ENCODE measurements around the gene AFF3.

Gene AFF3

GRCh38 chr2:99822474-99823207 is 319.7 kb downstream of the AFF3 start:
- H3K4me3 ChIP-seq (ENCODE audit: low read length) = no peak overlapping the region
- no peak for DNase-seq (ENCODE audit: low read depth)
- no peak for TF ChIP-seq CTCF (IDR thresholded peaks at IDR 0.05; ENCODE audit: insufficient read depth, low read depth, low read length, missing control alignments)

- DNase-seq (ENCODE audit: low read depth) = no peak
- H3K4me3 ChIP-seq (ENCODE audit: low read length) = no peak overlapping the region
- TF ChIP-seq CTCF (IDR thresholded peaks at IDR 0.05; ENCODE audit: insufficient read depth, low read depth, low read length, missing control alignments) = no peak
These were observed 320.4 kb downstream of the AFF3 start for GRCh38 chr2:99821984-99822383.

GRCh38 chr2:99821572-99821971 is 320.8 kb downstream of the AFF3 start:
- H3K4me3 ChIP-seq (ENCODE audit: low read length) = no peak overlapping the region
- TF ChIP-seq CTCF (IDR thresholded peaks at IDR 0.05; ENCODE audit: insufficient read depth, low read depth, low read length, missing control alignments) = no peak
- DNase-seq (ENCODE audit: low read depth) = no peak

GRCh38 chr2:99821039-99821438 is 321.4 kb downstream of the AFF3 start:
- no peak overlapping the region for H3K4me3 ChIP-seq (ENCODE audit: low read length)
- DNase-seq (ENCODE audit: low read depth) = no peak
- TF ChIP-seq CTCF (IDR thresholded peaks at IDR 0.05; ENCODE audit: insufficient read depth, low read depth, low read length, missing control alignments) = no peak

GRCh38 chr2:99819766-99820165 is 322.6 kb downstream of the AFF3 start:
- TF ChIP-seq CTCF (IDR thresholded peaks at IDR 0.05; ENCODE audit: insufficient read depth, low read depth, low read length, missing control alignments) = no peak
- H3K4me3 ChIP-seq (ENCODE audit: low read length) = no peak overlapping the region
- DNase-seq (ENCODE audit: low read depth) = no peak

- no peak overlapping the region for H3K4me3 ChIP-seq (ENCODE audit: low read length)
- DNase-seq (ENCODE audit: low read depth) = peak; percentile 32
- TF ChIP-seq CTCF (IDR thresholded peaks at IDR 0.05; ENCODE audit: insufficient read depth, low read depth, low read length, missing control alignments) = no peak
These were observed 323.5 kb downstream of the AFF3 start for GRCh38 chr2:99818842-99819241.

GRCh38 chr2:99816908-99817307 is 325.5 kb downstream of the AFF3 start:
- no peak overlapping the region for H3K4me3 ChIP-seq (ENCODE audit: low read length)
- DNase-seq (ENCODE audit: low read depth) = no peak
- no peak for TF ChIP-seq CTCF (IDR thresholded peaks at IDR 0.05; ENCODE audit: insufficient read depth, low read depth, low read length, missing control alignments)
